GM21717 (cell line): Measurements from ENCODE around the gene DBN1.
"Not testable (repeated sequence)": the region's sequence is repeated elsewhere in the genome, so short reads cannot be mapped to it uniquely, and the experiment has no call there.

ENCODE experiments used
- ATAC-seq: cut with Tn5 transposase; IDR thresholded peaks from one replicate; pipeline ENCODE4 v1.9.1; 2021; ENCODE audit warnings: mild to moderate bottlenecking, moderate library complexity; ENCODE audit not compliant: unreplicated experiment

Gene DBN1

GRCh38 chr5:177491983-177492746 is 18.7 kb upstream of the DBN1 start:
- no peak for ATAC-seq

- no peak for ATAC-seq
Observed at GRCh38 chr5:177491429-177491945, 18.1 kb upstream of the DBN1 start.

GRCh38 chr5:177490992-177491391 is 17.6 kb upstream of the DBN1 start:
- ATAC-seq: no peak

GRCh38 chr5:177490311-177490991 is 17.0 kb upstream of the DBN1 start:
- ATAC-seq: no peak

GRCh38 chr5:177489119-177489716 is 15.8 kb upstream of the DBN1 start:
- ATAC-seq: no peak

GRCh38 chr5:177487975-177488374 is 14.5 kb upstream of the DBN1 start:
- no peak for ATAC-seq

GRCh38 chr5:177487144-177487543 is 13.7 kb upstream of the DBN1 start:
- no peak for ATAC-seq

GRCh38 chr5:177486256-177486655 is 12.8 kb upstream of the DBN1 start:
- ATAC-seq: no peak

GRCh38 chr5:177485753-177486152 is 12.3 kb upstream of the DBN1 start:
- not testable (repeated sequence) for ATAC-seq

GRCh38 chr5:177484902-177485549 is 11.6 kb upstream of the DBN1 start:
- no peak for ATAC-seq

- no peak for ATAC-seq
Observed at GRCh38 chr5:177483994-177484901, 10.8 kb upstream of the DBN1 start.

GRCh38 chr5:177483042-177483441 is 9.6 kb upstream of the DBN1 start:
- no peak for ATAC-seq

GRCh38 chr5:177482359-177482795 is 8.9 kb upstream of the DBN1 start:
- ATAC-seq: no peak

- ATAC-seq: no peak
Observed at GRCh38 chr5:177479774-177480173, 6.3 kb upstream of the DBN1 start.

- ATAC-seq: no peak
Observed at GRCh38 chr5:177478711-177479646, 5.5 kb upstream of the DBN1 start.

GRCh38 chr5:177477701-177478477 is 4.5 kb upstream of the DBN1 start:
- ATAC-seq: no peak

- ATAC-seq: no peak
Observed at GRCh38 chr5:177476531-177477233, 3.2 kb upstream of the DBN1 start.
